ENCODE measurements around the gene KLRB1.

Gene KLRB1

GRCh38 chr12:9607716-9608115 is at the start of gene KLRB1:
TSS of gene KLRB1 (minus strand) at chr12:9607916. CDS start at chr12:9607839, 77 bp downstream.
- DNase-seq (ENCODE audit: low spot score): no peak

GRCh38 chr12:9651265-9651729 is 43.6 kb upstream of the KLRB1 start:
- peak; percentile 61 for DNase-seq (ENCODE audit: low spot score)

- peak; percentile 17 for DNase-seq (ENCODE audit: low spot score)
Measured at GRCh38 chr12:9650151-9650576, 42.4 kb upstream of the KLRB1 start.

- DNase-seq (ENCODE audit: low spot score): no peak
Measured at GRCh38 chr12:9649532-9649940, 41.8 kb upstream of the KLRB1 start.

GRCh38 chr12:9648701-9649531 is 41.2 kb upstream of the KLRB1 start:
- peak; percentile 7 for DNase-seq (ENCODE audit: low spot score)

- peak; percentile 79 for DNase-seq (ENCODE audit: low spot score)
Measured at GRCh38 chr12:9647825-9648700, 40.3 kb upstream of the KLRB1 start.

GRCh38 chr12:9646794-9647781 is 39.4 kb upstream of the KLRB1 start:
- peak; percentile 52 for DNase-seq (ENCODE audit: low spot score)

- peak; percentile 73 for DNase-seq (ENCODE audit: low spot score)
Measured at GRCh38 chr12:9644985-9645551, 37.4 kb upstream of the KLRB1 start.

- no peak for DNase-seq (ENCODE audit: low spot score)
Measured at GRCh38 chr12:9643266-9643660, 35.5 kb upstream of the KLRB1 start.

- no peak for DNase-seq (ENCODE audit: low spot score)
Measured at GRCh38 chr12:9642606-9643265, 35.0 kb upstream of the KLRB1 start.

- no peak for DNase-seq (ENCODE audit: low spot score)
Measured at GRCh38 chr12:9640024-9640423, 32.3 kb upstream of the KLRB1 start.

- DNase-seq (ENCODE audit: low spot score): no peak
Measured at GRCh38 chr12:9636851-9637206, 29.1 kb upstream of the KLRB1 start.

GRCh38 chr12:9636150-9636850 is 28.6 kb upstream of the KLRB1 start:
- no peak for DNase-seq (ENCODE audit: low spot score)

GRCh38 chr12:9634969-9635754 is 27.4 kb upstream of the KLRB1 start:
- DNase-seq (ENCODE audit: low spot score): no peak

GRCh38 chr12:9634177-9634803 is 26.6 kb upstream of the KLRB1 start:
- peak; percentile 52 for DNase-seq (ENCODE audit: low spot score)

GRCh38 chr12:9632766-9633165 is 25.1 kb upstream of the KLRB1 start:
- DNase-seq (ENCODE audit: low spot score): no peak

GRCh38 chr12:9626821-9627220 is 19.1 kb upstream of the KLRB1 start:
- DNase-seq (ENCODE audit: low spot score): no peak

GRCh38 chr12:9626291-9626690 is 18.6 kb upstream of the KLRB1 start:
- DNase-seq (ENCODE audit: low spot score): no peak

GRCh38 chr12:9625019-9625418 is 17.3 kb upstream of the KLRB1 start:
- DNase-seq (ENCODE audit: low spot score): no peak
